HL-60 (cell line): ENCODE data around the gene PIK3CG.

Source experiments
- DNase-seq, 2 experiments: peaks; one replicate each; pipeline ENCODE4 v3.0.0-alpha.2; 2010 to 2020; ENCODE audit warnings: low read depth in 1 of 2, low spot score in 1 of 2
- H3K27ac ChIP-seq: fragments of 250-450 bp; sonication (Bioruptor Pico); replicated peaks from 2 replicates; pipeline ENCODE4 v1.5.1; 2020; ENCODE audit warnings: mild to moderate bottlenecking, moderate library complexity
- H3K27me3 ChIP-seq: fragments of 250-450 bp; sonication (Bioruptor Pico); 2 replicates; pipeline ENCODE4 v1.5.1; 2021; ENCODE audit warnings: mild to moderate bottlenecking, moderate library complexity; ENCODE audit not compliant: insufficient read depth, poor library complexity, severe bottlenecking
- H3K4me3 ChIP-seq: replicated peaks from 2 replicates; pipeline ENCODE4 v1.5.1; 2011; ENCODE audit warnings: mild to moderate bottlenecking, control low read depth, low read length; ENCODE audit not compliant: insufficient read depth
- CTCF ChIP-seq: IDR thresholded peaks from one replicate; pipeline ENCODE4 v1.5.1; 2011; ENCODE audit warnings: low read length, control low read depth, inconsistent platforms; ENCODE audit not compliant: insufficient read depth
- GABPA ChIP-seq: IDR thresholded peaks from 2 replicates; pipeline ENCODE4 v1.6.1; 2012; ENCODE audit warnings: low read depth
- POLR2AphosphoS5 ChIP-seq: IDR thresholded peaks from 2 replicates; pipeline ENCODE4 v1.6.1; 2012; ENCODE audit warnings: low read depth
- REST ChIP-seq: IDR thresholded peaks from 2 replicates; pipeline ENCODE4 v1.6.1; 2012; ENCODE audit warnings: low read depth; ENCODE audit not compliant: insufficient replicate concordance
- SPI1 ChIP-seq: IDR thresholded peaks from 2 replicates; pipeline ENCODE4 v1.6.1; 2012; ENCODE audit warnings: low read depth, mild to moderate bottlenecking, borderline replicate concordance

PIK3CG gene

GRCh38 chr7:106878748-106879439 lies 13.8 kb downstream of the PIK3CG start:
- DNase-seq = no peak
- H3K27me3 ChIP-seq = no peaks in the 10 kb centered on the region
- H3K4me3 ChIP-seq = no peak overlapping the region
- H3K27ac ChIP-seq = no peak overlapping the region
- TF ChIP-seq GABPA (no peak), POLR2AphosphoS5 (no peak), SPI1 (no peak), CTCF (no peak), REST (no peak)

GRCh38 chr7:106881984-106882383 lies 16.9 kb downstream of the PIK3CG start:
- Histone ChIP-seq H3K4me3 (no peak overlapping the region), H3K27ac (no peak overlapping the region), H3K27me3 (no peaks in the 10 kb centered on the region)
- TF ChIP-seq CTCF = no peak
- no peak for TF ChIP-seq SPI1
- no peak for TF ChIP-seq POLR2AphosphoS5
- TF ChIP-seq GABPA = no peak
- no peak for TF ChIP-seq REST
- no peak for DNase-seq

GRCh38 chr7:106883456-106884026 lies 18.5 kb downstream of the PIK3CG start:
- DNase-seq = no peak
- no peak for TF ChIP-seq GABPA
- TF ChIP-seq SPI1 = no peak
- TF ChIP-seq POLR2AphosphoS5 = no peak
- TF ChIP-seq CTCF = no peak
- TF ChIP-seq REST = no peak
- H3K4me3 ChIP-seq = no peak overlapping the region
- no peaks in the 10 kb centered on the region for H3K27me3 ChIP-seq
- H3K27ac ChIP-seq = no peak overlapping the region
